ENCODE data around the gene CKAP4. TPM values are rescaled to one million over a fixed set of nuclear protein-coding genes. Genes with fewer than 3 reads are reported as not detected.

The CKAP4 gene
- polyA plus RNA-seq, 1 experiment = 389 TPM

DNA sequence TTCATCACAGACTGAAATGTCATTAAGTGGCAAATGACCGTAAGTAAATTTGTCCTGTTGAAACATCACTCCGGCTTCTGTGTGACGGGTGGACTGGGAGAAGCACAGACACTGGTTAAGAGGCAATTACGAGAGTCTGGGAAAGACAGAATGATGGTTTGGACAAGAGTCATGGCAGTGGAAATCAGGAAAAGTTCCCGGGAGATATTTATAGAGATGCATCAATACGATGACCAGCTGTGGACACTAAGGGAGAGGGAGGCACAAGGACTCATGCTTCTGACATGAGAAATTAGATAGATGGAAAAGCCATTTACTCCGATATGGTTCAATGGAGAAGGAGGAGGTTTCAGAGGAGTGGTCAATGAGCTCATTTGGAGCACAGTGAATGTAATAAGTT, 27.3 kb downstream of the CKAP4 start:
- H3K27me3 ChIP-seq (ENCODE audit: control insufficient read depth, insufficient read depth, low read length) = peaks cover 3% of the 10 kb centered on the region
- peaks cover 6% of the 10 kb centered on the region for H3K9me3 ChIP-seq (ENCODE audit: control insufficient read depth, insufficient read depth, low read length)
- no peak for DNase-seq (ENCODE audit: low read depth, low spot score)
- no peak overlapping the region for H3K4me3 ChIP-seq (ENCODE audit: low read depth, low read length)
- no peak overlapping the region for H3K27ac ChIP-seq (ENCODE audit: low read depth, low read length)
- CTCF ChIA-PET = interaction anchor here (0.6 to 4.4 kb wide), 2 partner anchors 63 to 800 kb away, joined by 3 to 55 read pairs; no protein-coding TSS in a partner anchor
- POLR2A ChIA-PET = no interaction called here
- TF ChIP-seq, protein P1, sequence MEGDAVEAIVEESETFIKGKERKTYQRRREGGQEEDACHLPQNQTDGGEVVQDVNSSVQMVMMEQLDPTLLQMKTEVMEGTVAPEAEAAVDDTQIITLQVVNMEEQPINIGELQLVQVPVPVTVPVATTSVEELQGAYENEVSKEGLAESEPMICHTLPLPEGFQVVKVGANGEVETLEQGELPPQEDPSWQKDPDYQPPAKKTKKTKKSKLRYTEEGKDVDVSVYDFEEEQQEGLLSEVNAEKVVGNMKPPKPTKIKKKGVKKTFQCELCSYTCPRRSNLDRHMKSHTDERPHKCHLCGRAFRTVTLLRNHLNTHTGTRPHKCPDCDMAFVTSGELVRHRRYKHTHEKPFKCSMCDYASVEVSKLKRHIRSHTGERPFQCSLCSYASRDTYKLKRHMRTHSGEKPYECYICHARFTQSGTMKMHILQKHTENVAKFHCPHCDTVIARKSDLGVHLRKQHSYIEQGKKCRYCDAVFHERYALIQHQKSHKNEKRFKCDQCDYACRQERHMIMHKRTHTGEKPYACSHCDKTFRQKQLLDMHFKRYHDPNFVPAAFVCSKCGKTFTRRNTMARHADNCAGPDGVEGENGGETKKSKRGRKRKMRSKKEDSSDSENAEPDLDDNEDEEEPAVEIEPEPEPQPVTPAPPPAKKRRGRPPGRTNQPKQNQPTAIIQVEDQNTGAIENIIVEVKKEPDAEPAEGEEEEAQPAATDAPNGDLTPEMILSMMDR (IDR thresholded peaks at IDR 0.05; ENCODE audit: low read depth, low read length) = no peak

DNA sequence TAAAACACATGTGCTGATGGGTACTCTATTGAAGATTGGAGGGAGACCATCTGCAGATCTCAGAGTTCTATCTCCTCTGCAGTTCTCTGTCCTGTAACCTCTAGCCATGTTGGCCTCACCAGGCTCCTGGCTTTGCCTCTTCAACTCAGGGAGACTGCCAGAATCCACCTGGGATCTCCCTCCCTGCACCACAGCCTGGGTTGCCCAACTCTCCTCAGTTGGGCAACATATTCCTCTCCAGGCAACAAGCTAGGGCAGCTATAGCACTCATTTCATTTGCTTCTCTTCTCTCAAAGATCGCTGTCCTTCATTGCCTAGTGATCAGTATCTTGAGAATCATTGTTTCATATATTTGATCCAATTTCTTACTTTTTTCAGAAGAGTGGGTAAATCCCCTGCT, 28.8 kb downstream of the CKAP4 start:
- H3K9me3 ChIP-seq (ENCODE audit: control insufficient read depth, insufficient read depth, low read length) = peaks cover 6% of the 10 kb centered on the region
- no peak overlapping the region for H3K4me3 ChIP-seq (ENCODE audit: low read depth, low read length)
- CTCF ChIA-PET = interaction anchor here (0.6 to 1.9 kb wide), 3 partner anchors 69 to 799 kb away, joined by 3 to 4 read pairs (median 3); no protein-coding TSS in a partner anchor
- POLR2A ChIA-PET = no interaction called here
- peaks cover 8% of the 10 kb centered on the region for H3K27me3 ChIP-seq (ENCODE audit: control insufficient read depth, insufficient read depth, low read length)
- no peak for DNase-seq (ENCODE audit: low read depth, low spot score)
- H3K27ac ChIP-seq (ENCODE audit: low read depth, low read length) = no peak overlapping the region
- TF ChIP-seq, protein P1 (IDR thresholded peaks at IDR 0.05; ENCODE audit: low read depth, low read length) = no peak

DNA sequence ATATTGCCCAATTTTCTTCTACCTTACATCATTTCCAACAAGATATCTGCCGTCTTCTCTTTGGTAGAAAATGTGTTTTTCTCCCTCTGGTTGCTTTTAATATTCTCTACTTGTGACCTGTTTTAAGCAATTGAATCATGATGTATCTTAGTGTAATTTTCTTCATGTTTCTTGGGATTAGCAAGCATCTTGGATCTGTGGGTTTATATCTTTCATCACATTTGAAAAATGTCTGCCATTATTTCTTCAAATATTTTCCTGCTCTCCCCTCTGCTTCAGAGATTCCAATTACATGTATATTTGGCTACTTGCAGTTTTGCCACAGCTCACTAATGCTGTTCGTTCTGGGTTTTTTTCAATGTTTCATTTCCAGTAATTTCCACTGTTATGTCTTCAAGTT, 30.1 kb downstream of the CKAP4 start:
- H3K27ac ChIP-seq (ENCODE audit: low read depth, low read length) = no peak overlapping the region
- TF ChIP-seq, protein P1 (IDR thresholded peaks at IDR 0.05; ENCODE audit: low read depth, low read length) = no peak
- H3K4me3 ChIP-seq (ENCODE audit: low read depth, low read length) = no peak overlapping the region
- peaks cover 6% of the 10 kb centered on the region for H3K9me3 ChIP-seq (ENCODE audit: control insufficient read depth, insufficient read depth, low read length)
- ChIA-PET CTCF (no interaction called here), POLR2A (no interaction called here)
- H3K27me3 ChIP-seq (ENCODE audit: control insufficient read depth, insufficient read depth, low read length) = peaks cover 13% of the 10 kb centered on the region
- no peak for DNase-seq (ENCODE audit: low read depth, low spot score)

DNA sequence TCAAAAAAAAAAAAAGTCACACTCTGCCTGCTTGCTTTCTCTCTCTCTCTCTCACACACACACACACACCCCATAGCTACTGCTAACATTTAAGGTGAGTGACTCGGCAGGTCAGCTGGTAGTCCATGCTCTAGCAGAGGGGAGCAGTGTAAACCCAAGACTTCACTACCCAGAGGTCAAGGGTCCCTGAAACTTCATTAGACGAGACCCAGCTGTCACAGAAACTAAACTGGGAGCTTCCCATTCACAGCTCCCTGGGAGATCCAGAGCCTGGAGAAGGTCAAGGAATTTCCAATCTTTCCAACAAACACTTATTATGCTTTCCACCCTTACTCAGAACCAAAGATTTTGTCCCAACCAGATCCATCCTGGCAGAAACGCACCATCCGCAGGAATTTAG, 33.2 kb downstream of the CKAP4 start:
- no peak for DNase-seq (ENCODE audit: low read depth, low spot score)
- CTCF ChIA-PET = interaction anchor here (0.7 to 1.3 kb wide), 2 partner anchors 9 to 794 kb away, joined by 3 to 8 read pairs; no protein-coding TSS in a partner anchor
- Histone ChIP-seq H3K27me3 (ENCODE audit: control insufficient read depth, insufficient read depth, low read length) (peaks cover 10% of the 10 kb centered on the region), H3K4me3 (ENCODE audit: low read depth, low read length) (no peak overlapping the region), H3K9me3 (ENCODE audit: control insufficient read depth, insufficient read depth, low read length) (peaks cover 6% of the 10 kb centered on the region), H3K27ac (ENCODE audit: low read depth, low read length) (no peak overlapping the region)
- POLR2A ChIA-PET = no interaction called here
- TF ChIP-seq, protein P1 (IDR thresholded peaks at IDR 0.05; ENCODE audit: low read depth, low read length) = no peak

DNA sequence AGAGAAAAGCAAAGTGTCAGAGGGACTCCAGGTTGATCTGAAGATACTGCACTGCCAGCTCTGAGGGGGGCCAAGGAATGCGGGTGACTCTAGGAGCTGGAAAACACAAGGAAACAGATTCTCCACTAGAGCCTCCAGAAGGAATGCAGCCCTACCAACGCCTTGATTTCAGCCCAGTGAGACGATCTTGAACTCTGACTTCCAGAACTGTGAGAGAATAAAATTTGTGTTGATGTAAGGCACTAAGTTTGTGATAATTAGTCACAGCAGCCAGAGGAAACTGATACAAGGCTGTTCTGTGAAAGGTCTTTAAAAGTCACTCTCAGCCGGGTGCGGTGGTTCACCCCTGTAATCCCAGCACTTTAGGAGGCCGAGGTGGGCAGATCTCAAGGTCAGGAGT, 34.2 kb downstream of the CKAP4 start:
- Histone ChIP-seq H3K27me3 (ENCODE audit: control insufficient read depth, insufficient read depth, low read length) (peaks cover 10% of the 10 kb centered on the region), H3K4me3 (ENCODE audit: low read depth, low read length) (no peak overlapping the region), H3K27ac (ENCODE audit: low read depth, low read length) (no peak overlapping the region), H3K9me3 (ENCODE audit: control insufficient read depth, insufficient read depth, low read length) (peaks cover 6% of the 10 kb centered on the region)
- POLR2A ChIA-PET = no interaction called here
- DNase-seq (ENCODE audit: low read depth, low spot score) = no peak
- CTCF ChIA-PET = interaction anchor here (0.7 to 1.5 kb wide), 3 partner anchors 10 to 793 kb away, joined by 3 to 8 read pairs (median 4); no protein-coding TSS in a partner anchor
- TF ChIP-seq, protein P1 (IDR thresholded peaks at IDR 0.05; ENCODE audit: low read depth, low read length) = no peak
